Endothelial cell of umbilical vein (primary cell): ENCODE results near the gene IGHMBP2. TPM values are rescaled to one million over a fixed set of nuclear protein-coding genes. Genes with fewer than 3 reads are reported as not detected.

Experiments used
- BruUV-seq: library from RNA; stranded (reverse); fragments of 400-500 nt; replicated peaks from 2 replicates; lab custom pipeline; 2021; lab: Mats Ljungman, UMichigan
- CTCF ChIA-PET: fragments of 300-600, 350-600 bp; sonication (Branson Sonifier 250); formaldehyde crosslinking; loops from one replicate; lab custom pipeline; 2021; ENCODE audit warnings: antibody characterized with exemption, inconsistent platforms; lab: Charles Lee
- POLR2A ChIA-PET: fragments of 300-600, 350-600 bp; sonication (Branson Sonifier 250); formaldehyde crosslinking; loops from one replicate; lab custom pipeline; 2021; ENCODE audit warnings: antibody characterized with exemption, inconsistent platforms; lab: Charles Lee
- DNase-seq: peaks from one replicate; pipeline ENCODE4 v3.0.0-alpha.2; 2011; ENCODE audit warnings: low read depth, low spot score
- FAIRE-seq: peaks from 2 replicates; lab custom pipeline; 2011; peaks lifted over from hg19 to GRCh38; lab: Jason Lieb, UNC
- H2AFZ ChIP-seq: 2 replicates; pipeline ENCODE4 v1.6.0; 2012; ENCODE audit warnings: low read depth, low read length, control low read depth, inconsistent platforms
- H3K27ac ChIP-seq: 2 replicates; pipeline ENCODE4 v1.5.1; 2011; ENCODE audit warnings: low read depth, mild to moderate bottlenecking, control low read depth, low read length, moderate library complexity; ENCODE audit not compliant: insufficient read depth
- H3K27me3 ChIP-seq, 2 experiments: 2 replicates each; pipeline versions ENCODE4 v1.6.0 to v1.6.1; 2011; ENCODE audit warnings: low read length in 2 of 2, mixed read lengths in 1 of 2; ENCODE audit not compliant: control insufficient read depth in 2 of 2, insufficient read depth in 2 of 2
- H3K36me3 ChIP-seq, 2 experiments: 2 replicates in 1 of 2; 3 replicates in 1 of 2; pipeline ENCODE4 v1.5.1; 2011; ENCODE audit warnings: low read length in 2 of 2, mild to moderate bottlenecking in 1 of 2, moderate library complexity in 1 of 2; ENCODE audit not compliant: control insufficient read depth in 2 of 2, insufficient read depth in 2 of 2; ENCODE audit errors: extremely low read depth in 1 of 2
- H3K4me1 ChIP-seq: 3 replicates; pipeline ENCODE4 v1.5.1; 2011; ENCODE audit warnings: mild to moderate bottlenecking, low read length; ENCODE audit not compliant: control insufficient read depth, insufficient read depth; ENCODE audit errors: extremely low read depth
- H3K4me2 ChIP-seq: 2 replicates; pipeline ENCODE4 v1.6.1; 2011; ENCODE audit warnings: low read length, control low read depth, mixed read lengths; ENCODE audit not compliant: insufficient read depth
- H3K4me3 ChIP-seq, 3 experiments: fragments of 200-600 bp in 1 of 3; sonication (generic), shearing (Covaris generic) in 1 of 3; replicated peaks in 1 of 3; 2 replicates each; pipeline ENCODE4 v1.5.1; 2011 to 2016; ENCODE audit warnings: control low read depth in 3 of 3, low read length in 3 of 3, mild to moderate bottlenecking in 2 of 3, inconsistent platforms in 1 of 3, low read depth in 1 of 3, moderate library complexity in 1 of 3; ENCODE audit not compliant: insufficient read depth in 1 of 3
- H3K79me2 ChIP-seq: 2 replicates; pipeline ENCODE4 v1.6.0; 2012; ENCODE audit warnings: low read length, inconsistent platforms; ENCODE audit not compliant: control insufficient read depth, insufficient read depth
- H3K9ac ChIP-seq: replicated peaks from 2 replicates; pipeline ENCODE3; 2011; ENCODE audit warnings: low read length, control low read depth; ENCODE audit not compliant: insufficient read depth; ENCODE audit errors: extremely low read depth
- H3K9me1 ChIP-seq: replicated peaks from 3 replicates; pipeline ENCODE4 v1.6.0; 2011; ENCODE audit warnings: mild to moderate bottlenecking, low read length; ENCODE audit not compliant: control insufficient read depth, insufficient read depth; ENCODE audit errors: extremely low read depth
- H3K9me3 ChIP-seq: replicated peaks from 2 replicates; pipeline ENCODE4 v1.5.1; 2012; ENCODE audit warnings: low read length, inconsistent platforms; ENCODE audit not compliant: control insufficient read depth, insufficient read depth
- H4K20me1 ChIP-seq: replicated peaks from 2 replicates; pipeline ENCODE3; 2011; ENCODE audit warnings: mild to moderate bottlenecking, low read length; ENCODE audit not compliant: control insufficient read depth, insufficient read depth; ENCODE audit errors: extremely low read depth
- EZH2 ChIP-seq: IDR thresholded peaks from 2 replicates; pipeline ENCODE4 v1.6.1; 2012; ENCODE audit warnings: borderline replicate concordance, low read depth, mild to moderate bottlenecking, moderate library complexity, low read length, inconsistent platforms; ENCODE audit not compliant: severe bottlenecking
- FOS ChIP-seq: IDR thresholded peaks from 2 replicates; pipeline ENCODE4 v1.6.1; 2011; ENCODE audit warnings: mild to moderate bottlenecking, low read length, moderate library complexity, borderline replicate concordance; ENCODE audit not compliant: insufficient read depth
- GATA2 ChIP-seq: IDR thresholded peaks from 2 replicates; pipeline ENCODE4 v1.7.0; 2011; ENCODE audit warnings: low read depth, mild to moderate bottlenecking, moderate library complexity, mixed read lengths, low read length; ENCODE audit not compliant: insufficient read length, insufficient read depth
- JUN ChIP-seq: IDR thresholded peaks from 2 replicates; pipeline ENCODE4 v1.6.1; 2011; ENCODE audit warnings: borderline replicate concordance, low read depth; ENCODE audit not compliant: insufficient read length, insufficient read depth
- MYC ChIP-seq: IDR thresholded peaks from one replicate; pipeline ENCODE4 v1.6.1; 2011; ENCODE audit warnings: mild to moderate bottlenecking, low read depth, low read length
- POLR2A ChIP-seq: IDR thresholded peaks from 2 replicates; pipeline ENCODE4 v1.6.1; 2012; ENCODE audit warnings: low read depth, mild to moderate bottlenecking, control low read depth, low read length
- POLR2AphosphoS5 ChIP-seq: IDR thresholded peaks from 2 replicates; pipeline ENCODE4 v1.6.1; 2012; ENCODE audit warnings: low read depth, mild to moderate bottlenecking, control low read depth, low read length, moderate library complexity; ENCODE audit not compliant: insufficient read depth
- dilution Hi-C: fragments of 300-500 bp; cut with MboI; formaldehyde crosslinking; loops from one replicate; pipeline ENCODE4 v1.15.0; 2019; ENCODE audit warnings: low sequenced_read_pairs; ENCODE audit not compliant: extremely low pct_ligation_motif_present
- intact Hi-C: fragments of 100-400 bp; cut with micrococcal nuclease; formaldehyde crosslinking; loops from one replicate; pipeline ENCODE4 v1.10.0; 2022
- polyA plus RNA-seq, 4 experiments: library from polyadenylated mRNA; depleted of rRNA in 3 of 4; stranded (reverse) in 3 of 4; unstranded in 1 of 4; fragments of >200 nt; gene quantifications; 2 replicates each; pipeline versions ENCODE4 v1.2.1 to v1.2.3, GENCODE V29; 2011 to 2012; ENCODE audit warnings: missing spikeins in 1 of 4
- total RNA-seq: library from RNA; stranded (reverse); gene quantifications from 2 replicates; pipeline ENCODE4 v1.2.3, GENCODE V29; 2021
- TF ChIP-seq, protein P1 (sequence below): IDR thresholded peaks from 2 replicates; pipeline ENCODE4 v1.6.1; 2011; ENCODE audit not compliant: insufficient read depth, insufficient read length
- TF ChIP-seq, protein P2 (sequence below), 2 donors: IDR thresholded peaks; 1 replicate in 1 of 2; 2 replicates in 1 of 2; pipeline ENCODE4 v1.5.1; 2011; ENCODE audit warnings: low read length in 2 of 2, mild to moderate bottlenecking in 2 of 2, moderate library complexity in 2 of 2, control low read depth in 1 of 2, inconsistent platforms in 1 of 2, low read depth in 1 of 2; ENCODE audit not compliant: insufficient read depth in 1 of 2; ENCODE audit errors: extremely low read depth in 1 of 2

IGHMBP2 gene
- total and polyA plus RNA-seq, 2 donors (not counting 3 experiments of a cell fraction or from before 2014, with no cell fraction given) = 10.9 to 25.1 TPM

DNA sequence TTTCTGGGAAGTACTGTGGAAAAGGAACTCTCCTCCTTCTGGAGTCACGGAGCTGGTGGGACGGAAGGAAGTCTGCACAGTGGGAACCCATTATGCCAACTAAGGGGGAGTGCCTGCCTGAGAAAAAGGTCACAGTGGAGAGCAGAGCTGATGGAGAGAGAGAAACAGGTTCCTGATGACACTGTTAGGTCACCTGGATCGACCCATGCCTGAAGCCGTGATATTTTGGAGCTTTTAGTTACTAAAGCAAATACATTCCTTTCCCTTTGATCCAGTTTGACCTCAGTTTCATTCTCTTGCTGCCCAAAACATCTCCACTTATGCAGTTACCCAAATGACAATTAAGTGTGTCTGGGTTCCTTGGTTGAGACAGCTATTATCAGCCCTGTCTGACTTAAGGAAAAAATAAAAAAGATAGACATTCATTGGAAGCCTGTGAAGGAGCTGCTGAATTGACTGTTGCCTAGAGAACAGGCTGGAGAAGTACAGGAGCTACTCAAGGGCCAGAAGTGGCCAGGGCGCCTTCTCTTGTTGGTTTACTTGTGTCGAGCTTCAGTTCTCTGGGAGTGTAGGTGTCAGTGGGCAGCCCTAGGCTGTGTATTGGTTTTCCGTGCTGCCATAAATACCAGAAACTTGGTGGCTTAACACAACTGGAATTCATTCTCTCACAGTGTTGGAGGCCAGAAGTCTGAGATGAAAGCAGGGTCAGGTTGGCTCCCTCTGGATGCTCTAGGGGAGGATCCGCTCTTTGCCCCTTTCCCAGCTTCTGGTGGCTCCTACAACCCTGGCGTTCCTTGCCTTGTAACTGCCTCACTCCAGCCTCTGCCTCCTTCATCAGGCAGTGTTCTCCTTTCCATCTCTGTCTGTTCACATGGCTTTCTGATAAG is 63.4 kb downstream of the IGHMBP2 start:
- Histone ChIP-seq H3K4me1 (no peaks in the 10 kb centered on the region), H3K4me3 (no peak overlapping the region), H3K4me2 (no peak overlapping the region), H3K36me3 (no peaks in the 10 kb centered on the region), H3K9me3 (no peaks in the 10 kb centered on the region), H3K9me1 (no peaks in the 10 kb centered on the region), H3K27ac (no peak overlapping the region), H4K20me1 (no peaks in the 10 kb centered on the region), H3K9ac (no peak overlapping the region), H3K79me2 (no peaks in the 10 kb centered on the region), H2AFZ (no peak overlapping the region), H3K27me3 (peaks cover 3 to 16% of the 10 kb centered on the region in 2 experiments)
- no peak for TF ChIP-seq POLR2A
- TF ChIP-seq, protein P1, sequence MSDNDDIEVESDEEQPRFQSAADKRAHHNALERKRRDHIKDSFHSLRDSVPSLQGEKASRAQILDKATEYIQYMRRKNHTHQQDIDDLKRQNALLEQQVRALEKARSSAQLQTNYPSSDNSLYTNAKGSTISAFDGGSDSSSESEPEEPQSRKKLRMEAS = no peak
- no peak for TF ChIP-seq JUN
- TF ChIP-seq FOS = no peak
- TF ChIP-seq, protein P2, sequence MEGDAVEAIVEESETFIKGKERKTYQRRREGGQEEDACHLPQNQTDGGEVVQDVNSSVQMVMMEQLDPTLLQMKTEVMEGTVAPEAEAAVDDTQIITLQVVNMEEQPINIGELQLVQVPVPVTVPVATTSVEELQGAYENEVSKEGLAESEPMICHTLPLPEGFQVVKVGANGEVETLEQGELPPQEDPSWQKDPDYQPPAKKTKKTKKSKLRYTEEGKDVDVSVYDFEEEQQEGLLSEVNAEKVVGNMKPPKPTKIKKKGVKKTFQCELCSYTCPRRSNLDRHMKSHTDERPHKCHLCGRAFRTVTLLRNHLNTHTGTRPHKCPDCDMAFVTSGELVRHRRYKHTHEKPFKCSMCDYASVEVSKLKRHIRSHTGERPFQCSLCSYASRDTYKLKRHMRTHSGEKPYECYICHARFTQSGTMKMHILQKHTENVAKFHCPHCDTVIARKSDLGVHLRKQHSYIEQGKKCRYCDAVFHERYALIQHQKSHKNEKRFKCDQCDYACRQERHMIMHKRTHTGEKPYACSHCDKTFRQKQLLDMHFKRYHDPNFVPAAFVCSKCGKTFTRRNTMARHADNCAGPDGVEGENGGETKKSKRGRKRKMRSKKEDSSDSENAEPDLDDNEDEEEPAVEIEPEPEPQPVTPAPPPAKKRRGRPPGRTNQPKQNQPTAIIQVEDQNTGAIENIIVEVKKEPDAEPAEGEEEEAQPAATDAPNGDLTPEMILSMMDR (IDR thresholded peaks at IDR 0.05; ENCODE audit: extremely low read depth in 1 of 2, insufficient read depth in 1 of 2, low read depth in 1 of 2, low read length in 2 of 2) = no peak
- no peak for TF ChIP-seq MYC
- no peak for TF ChIP-seq GATA2
- TF ChIP-seq POLR2AphosphoS5 = no peak
- TF ChIP-seq EZH2 = no peak
- POLR2A ChIA-PET = no interaction called here
- no peak for DNase-seq
- intact Hi-C loops (no loop called here), dilution Hi-C loops (no loop called here)
- CTCF ChIA-PET = interaction anchor here (1.0 to 1.2 kb wide), 2 partner anchors 9 to 16 kb away, joined by 3 to 5 read pairs; no protein-coding TSS in a partner anchor
- FAIRE-seq = no peak
- BruUV-seq = no TSS peak
